Stimulated activated CD4-positive, alpha-beta T cell treated with anti-CD3 and anti-CD28 coated beads, Interleukin-4, amount 100 ng/mL, for 4 hours (primary cell): ENCODE results near the gene SLC12A2.

Source experiments
- DNase-seq, 2 experiments: peaks; one replicate each; pipeline ENCODE4 v3.0.0-alpha.2; 2020

SLC12A2 gene

GRCh38 chr5:128234928-128235641 lies 151.5 kb downstream of the SLC12A2 start:
- DNase-seq: no peak

GRCh38 chr5:128236334-128236733 lies 152.8 kb downstream of the SLC12A2 start:
- no peak for DNase-seq

GRCh38 chr5:128237000-128237399 lies 153.4 kb downstream of the SLC12A2 start:
- DNase-seq: no peak

DNA sequence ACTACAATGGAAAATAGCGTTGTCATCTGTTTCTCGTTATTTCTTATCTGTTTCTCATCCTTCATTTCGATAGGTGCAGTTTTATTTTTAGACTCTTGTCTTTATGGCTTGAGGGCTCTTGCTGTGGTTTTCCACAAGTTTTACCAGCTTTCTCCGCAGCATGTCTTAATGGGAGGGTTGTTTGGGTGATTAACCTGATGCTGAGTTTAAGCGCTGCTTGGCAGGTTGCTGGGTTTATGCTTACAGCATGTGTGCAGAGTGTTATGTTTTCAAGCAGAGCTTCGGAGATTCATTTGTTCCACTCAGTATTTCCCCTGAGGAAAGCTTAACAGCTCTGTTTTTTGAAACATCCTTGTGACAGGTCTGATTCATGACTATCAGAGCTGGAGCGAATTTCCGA lies 154.0 kb downstream of the SLC12A2 start:
- no peak for DNase-seq
